GM12892 (cell line): ENCODE measurements around the gene DSG2.

Experiments
- POLR2A ChIP-seq: IDR thresholded peaks from 2 replicates; pipeline ENCODE4 v1.6.1; 2011; ENCODE audit warnings: low read depth, low read length, control low read depth
- POLR2AphosphoS5 ChIP-seq: IDR thresholded peaks from 2 replicates; pipeline ENCODE4 v1.6.1; 2011; ENCODE audit warnings: low read depth, low read length, control low read depth

DNA sequence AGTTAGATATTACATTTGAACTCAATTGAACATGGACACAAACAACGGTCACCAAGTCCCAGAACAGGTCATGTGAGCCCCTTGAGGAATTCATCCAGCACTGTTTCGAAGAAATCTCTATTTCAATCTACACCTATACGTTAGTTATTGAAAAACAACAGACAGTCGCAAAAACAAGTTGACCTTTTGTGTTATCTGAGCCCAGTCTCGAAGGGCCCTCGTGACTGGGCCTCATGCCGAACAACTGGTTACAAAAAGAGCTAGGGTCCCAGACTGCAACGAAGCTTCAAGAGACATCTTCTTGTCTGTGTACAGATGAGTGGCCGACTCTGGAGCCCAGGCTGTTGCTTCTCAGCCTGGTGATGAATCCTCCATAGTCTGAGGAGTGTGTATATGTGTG, 5.3 kb upstream of the DSG2 start:
- TF ChIP-seq POLR2A (no peak), POLR2AphosphoS5 (no peak)
